H9 (cell line): ENCODE results near the gene DHCR7. TPM values are rescaled to one million over a fixed set of nuclear protein-coding genes. Genes with fewer than 3 reads are reported as not detected.

Source experiments
- DNase-seq: peaks from one replicate; pipeline ENCODE4 v3.0.0-alpha.2; 2017
- H2AFZ ChIP-seq: one replicate; pipeline ENCODE4 v1.6.1; 2013; ENCODE audit warnings: mild to moderate bottlenecking, low read length, control low read depth, moderate library complexity
- H2AK5ac ChIP-seq: 2 replicates; pipeline ENCODE4 v1.6.1; 2013; ENCODE audit warnings: low read length, control low read depth, mixed read lengths; ENCODE audit not compliant: insufficient read length
- H2BK120ac ChIP-seq: one replicate; pipeline ENCODE4 v1.6.1; 2013; ENCODE audit warnings: low read depth, mild to moderate bottlenecking, low read length, control low read depth, inconsistent platforms; ENCODE audit not compliant: poor library complexity, severe bottlenecking
- H2BK12ac ChIP-seq: 2 replicates; pipeline ENCODE4 v1.6.1; 2013; ENCODE audit warnings: low read length, control low read depth, mixed read lengths, low read depth; ENCODE audit not compliant: insufficient read length
- H2BK15ac ChIP-seq: 2 replicates; pipeline ENCODE4 v1.6.1; 2013; ENCODE audit warnings: low read depth, low read length, control low read depth
- H2BK20ac ChIP-seq: one replicate; pipeline ENCODE4 v1.6.1; 2013; ENCODE audit warnings: low read depth, mild to moderate bottlenecking, low read length, control low read depth, inconsistent platforms; ENCODE audit not compliant: poor library complexity, severe bottlenecking
- H2BK5ac ChIP-seq: 2 replicates; pipeline ENCODE4 v1.6.1; 2013; ENCODE audit warnings: low read length, control low read depth, mixed read lengths; ENCODE audit not compliant: insufficient read length
- H3K14ac ChIP-seq: 2 replicates; pipeline ENCODE4 v1.6.1; 2013; ENCODE audit warnings: low read length, control low read depth; ENCODE audit not compliant: insufficient read depth
- H3K18ac ChIP-seq: 2 replicates; pipeline ENCODE4 v1.6.1; 2013; ENCODE audit warnings: low read depth, mild to moderate bottlenecking, mixed read lengths, low read length, control low read depth; ENCODE audit not compliant: insufficient read length
- H3K23ac ChIP-seq: 2 replicates; pipeline ENCODE4 v1.6.1; 2013; ENCODE audit warnings: low read length, control low read depth, mixed read lengths, low read depth; ENCODE audit not compliant: insufficient read length
- H3K23me2 ChIP-seq: 2 replicates; pipeline ENCODE4 v1.6.1; 2013; ENCODE audit warnings: low read depth, mild to moderate bottlenecking, mixed read lengths, low read length, control low read depth; ENCODE audit not compliant: insufficient read length, poor library complexity, severe bottlenecking
- H3K27ac ChIP-seq: 2 replicates; pipeline ENCODE4 v1.5.1; 2013; ENCODE audit warnings: low read length, control low read depth, mixed read lengths, low read depth; ENCODE audit not compliant: insufficient read length
- H3K27me3 ChIP-seq: 2 replicates; pipeline ENCODE4 v1.6.1; 2013; ENCODE audit warnings: low read length, control low read depth, inconsistent platforms; ENCODE audit not compliant: insufficient read depth
- H3K4ac ChIP-seq: 2 replicates; pipeline ENCODE4 v1.6.1; 2013; ENCODE audit warnings: low read depth, mild to moderate bottlenecking, control low read depth, inconsistent platforms, low read length, moderate library complexity
- H3K4me1 ChIP-seq: 2 replicates; pipeline ENCODE4 v1.6.1; 2013; ENCODE audit warnings: low read length, control low read depth, inconsistent platforms; ENCODE audit not compliant: insufficient read depth
- H3K4me2 ChIP-seq: 2 replicates; pipeline ENCODE4 v1.6.1; 2013; ENCODE audit warnings: low read length, control low read depth, mixed read lengths; ENCODE audit not compliant: insufficient read length, insufficient read depth
- H3K56ac ChIP-seq: 2 replicates; pipeline ENCODE4 v1.6.1; 2013; ENCODE audit warnings: low read depth, mild to moderate bottlenecking, mixed read lengths, low read length, control low read depth; ENCODE audit not compliant: insufficient read length
- H3K79me1 ChIP-seq: 2 replicates; pipeline ENCODE4 v1.6.1; 2013; ENCODE audit warnings: low read depth, mild to moderate bottlenecking, moderate library complexity, low read length, control low read depth, inconsistent platforms; ENCODE audit not compliant: insufficient read depth, poor library complexity, severe bottlenecking
- H3K79me2 ChIP-seq: 2 replicates; pipeline ENCODE4 v1.6.1; 2013; ENCODE audit warnings: low read length, control low read depth, inconsistent platforms; ENCODE audit not compliant: insufficient read depth
- H3K9ac ChIP-seq: 2 replicates; pipeline ENCODE4 v1.6.1; 2013; ENCODE audit warnings: low read length, control low read depth, mixed read lengths; ENCODE audit not compliant: insufficient read length; ENCODE audit errors: extremely low read depth
- H3K9me3 ChIP-seq: one replicate; pipeline ENCODE4 v1.6.1; 2013; ENCODE audit warnings: low read depth, low read length, inconsistent platforms; ENCODE audit not compliant: control insufficient read depth
- H3T11ph ChIP-seq: one replicate; pipeline ENCODE4 v1.6.1; 2013; ENCODE audit warnings: mild to moderate bottlenecking, low read length, control low read depth, inconsistent platforms
- H4K20me1 ChIP-seq: one replicate; pipeline ENCODE4 v1.6.1; 2013; ENCODE audit not compliant: control insufficient read depth, insufficient read length, insufficient read depth
- H4K5ac ChIP-seq: 2 replicates; pipeline ENCODE4 v1.6.1; 2013; ENCODE audit warnings: low read depth, mild to moderate bottlenecking, mixed read lengths, low read length, control low read depth; ENCODE audit not compliant: insufficient read length
- H4K8ac ChIP-seq: replicated peaks from 2 replicates; pipeline ENCODE4 v1.6.1; 2013; ENCODE audit warnings: low read length, control low read depth, mixed read lengths, low read depth; ENCODE audit not compliant: insufficient read length
- H4K91ac ChIP-seq: 2 replicates; pipeline ENCODE4 v1.6.1; 2013; ENCODE audit warnings: low read depth, mild to moderate bottlenecking, moderate library complexity, mixed read lengths, low read length, control low read depth; ENCODE audit not compliant: insufficient read length
- H3K27ac Mint-ChIP-seq, 3 experiments: 2 replicates in 2 of 3; 3 replicates in 1 of 3; pipeline ENCODE4 v1.8.0; 2020 to 2021; ENCODE audit warnings: mixed read lengths in 3 of 3, mild to moderate bottlenecking in 1 of 3, moderate library complexity in 1 of 3
- H3K27me3 Mint-ChIP-seq: 2 replicates; pipeline ENCODE4 v1.8.0; 2021; ENCODE audit warnings: low read depth, mild to moderate bottlenecking, moderate library complexity, mixed read lengths
- H3K36me3 Mint-ChIP-seq, 3 experiments: 2 replicates in 2 of 3; 3 replicates in 1 of 3; pipeline ENCODE4 v1.8.0; 2020 to 2021; ENCODE audit warnings: low read depth in 3 of 3, mixed read lengths in 3 of 3; ENCODE audit not compliant: insufficient read depth in 1 of 3
- H3K4me1 Mint-ChIP-seq, 2 experiments: 2 replicates each; pipeline ENCODE4 v1.8.0; 2020; ENCODE audit warnings: mixed read lengths in 2 of 2
- H3K4me3 Mint-ChIP-seq, 2 experiments: 2 replicates in 1 of 2; 3 replicates in 1 of 2; pipeline ENCODE4 v1.8.0; 2020 to 2021; ENCODE audit warnings: mild to moderate bottlenecking in 2 of 2, mixed read lengths in 2 of 2, moderate library complexity in 1 of 2
- H3K9me3 Mint-ChIP-seq, 2 experiments: 2 replicates in 1 of 2; 3 replicates in 1 of 2; pipeline ENCODE4 v1.8.0; 2020; ENCODE audit warnings: mild to moderate bottlenecking in 2 of 2, mixed read lengths in 2 of 2, moderate library complexity in 1 of 2
- CTCF ChIP-seq: fragments of 200-600 bp; sonication (generic); conservative IDR thresholded peaks from 3 replicates; pipeline ENCODE4 v1.8.0; 2021; ENCODE audit warnings: antibody characterized with exemption, mild to moderate bottlenecking
- WGBS: extraction: QIAGEN DNeasy Blood & Tissue Kit; methylation state at CpG from one replicate; pipeline ENCODE4 v1.1.7; 2013; ENCODE audit warnings: missing lambda C conversion rate, low lambda C conversion rate, mixed read lengths; ENCODE audit not compliant: insufficient read length; ENCODE audit errors: extremely low coverage; 5-methylcytosine and 5-hydroxymethylcytosine counted together
- total RNA-seq: library from RNA; stranded (reverse); gene quantifications from 2 replicates; pipeline ENCODE4 v1.2.1, GENCODE V29; 2021

Gene DHCR7
- total RNA-seq, 1 experiment from 2014 or later: 124 TPM

GRCh38 chr11:71397961-71398360 lies 50.2 kb downstream of the DHCR7 start:
- Histone ChIP-seq H3T11ph (no peak overlapping the region), H3K4me2 (no peak overlapping the region), H2AK5ac (no peak overlapping the region), H3K9ac (no peak overlapping the region), H3K79me1 (no peaks in the 10 kb centered on the region), H3K79me2 (no peaks in the 10 kb centered on the region), H3K56ac (no peak overlapping the region), H4K20me1 (no peaks in the 10 kb centered on the region), H2AFZ (no peak overlapping the region), H2BK5ac (no peak overlapping the region), H3K27ac (no peak overlapping the region), H4K5ac (no peak overlapping the region), H3K4ac (no peak overlapping the region), H2BK20ac (no peak overlapping the region), H2BK120ac (no peak overlapping the region), H3K4me1 (no peaks in the 10 kb centered on the region), H3K14ac (no peak overlapping the region; the same call in 1 of the 2 replicates), H3K23ac (no peak overlapping the region), H4K8ac (no peak overlapping the region), H2BK15ac (no peak overlapping the region), H3K27me3 (no peaks in the 10 kb centered on the region), H4K91ac (no peak overlapping the region), H3K9me3 (no peaks in the 10 kb centered on the region), H3K18ac (no peak overlapping the region), H2BK12ac (no peak overlapping the region), H3K23me2 (no peaks in the 10 kb centered on the region)
- Mint-ChIP-seq H3K9me3 (peaks cover 0 to 2% of the 10 kb centered on the region in 2 experiments; a peak in 1 of 5 replicates), H3K4me1 (peaks cover 0 to 4% of the 10 kb centered on the region in 2 experiments; a peak in 1 of 4 replicates), H3K4me3 (no peak overlapping the region), H3K27me3 (peaks cover 11% of the 10 kb centered on the region), H3K36me3 (no peaks in the 10 kb centered on the region), H3K27ac (no peak overlapping the region)
- TF ChIP-seq CTCF: no peak
- DNase-seq: no peak
- WGBS: no CpG with 5 or more reads among the region's 17 CpGs
